Right ventricle myocardium inferior (tissue), 1 donor: ENCODE results near the gene ADGRG4. TPM values are rescaled to one million over a fixed set of nuclear protein-coding genes. Genes with fewer than 3 reads are reported as not detected.
"Not testable (repeated sequence)": the region's sequence is repeated elsewhere in the genome, so short reads cannot be mapped to it uniquely, and the experiment has no call there.

Experiments used
- ATAC-seq: fragments of 200-7000 bp; cut with Tn5 transposase; one replicate; pipeline ENCODE4 v1.9.1; 2020; ENCODE audit warnings: mild to moderate bottlenecking, moderate library complexity
- DNase-seq: peaks from one replicate; pipeline ENCODE4 v3.0.0; 2021; ENCODE audit errors: missing footprints
- intact Hi-C: fragments of 100-400 bp; cut with DNase I; formaldehyde crosslinking; loops from one replicate; pipeline ENCODE4 v1.11.0; 2022
- long read RNA-seq: library from polyadenylated mRNA; unstranded; transcript quantifications from one replicate; pipeline ENCODE4 v2.0.0, GENCODE V29; 2021
- total RNA-seq: library from RNA; stranded (reverse); fragmentation: NEBNext Ultra II Directional; extraction: Animal tissue kit (Norgen Biotek cat#: 25700); gene quantifications from one replicate; pipeline ENCODE4 v1.2.1, GENCODE V29; 2021
- donor health status: DM: no; HTN: yes; CAD: no; lungs with severe emphysema.

Gene ADGRG4
- not detected for total RNA-seq
- long read RNA-seq = 0 reads

GRCh38 chrX:136300721-136301120, at the start of gene ADGRG4:
ADGRG4 (plus strand) TSS chrX:136300963; CDS start chrX:136308778, 7,815 bp downstream.
- intact Hi-C loops, ATAC-seq, DNase-seq: not testable (repeated sequence)

GRCh38 chrX:136251041-136251991, 49.4 kb upstream of the ADGRG4 start, which contains the start of gene MAP7D3:
MAP7D3 (minus strand) TSS chrX:136251400; CDS start chrX:136251358, 42 bp downstream.
- ATAC-seq = peak; percentile 92
- peak; percentile 85 for DNase-seq
- intact Hi-C loops = loop anchor here (5.0 to 10.0 kb wide), 2 partner anchors 34 to 243 kb away; partner anchors contain the start of gene HTATSF1

- DNase-seq (no peak), ATAC-seq (peak; percentile 68)
- intact Hi-C loops = loop anchor here (10.0 kb wide), 1 partner anchor 239 kb away; the partner anchor contains the start of gene HTATSF1
These were observed 45.2 kb upstream of the ADGRG4 start for GRCh38 chrX:136255541-136255940.

- DNase-seq = no peak
- intact Hi-C loops = loop anchor here (10.0 kb wide), 1 partner anchor 239 kb away; the partner anchor contains the start of gene HTATSF1
- ATAC-seq = peak; percentile 1
These were observed 44.7 kb upstream of the ADGRG4 start for GRCh38 chrX:136256026-136256425.

GRCh38 chrX:136258951-136259350, 41.8 kb upstream of the ADGRG4 start:
- no peak for DNase-seq
- no peak for ATAC-seq
- intact Hi-C loops = loop anchor here (10.0 kb wide), 1 partner anchor 236 kb away; the partner anchor contains the start of gene HTATSF1

GRCh38 chrX:136259543-136259942, 41.2 kb upstream of the ADGRG4 start:
- DNase-seq (no peak), ATAC-seq (peak; percentile 43)
- intact Hi-C loops = loop anchor here (10.0 kb wide), 1 partner anchor 235 kb away; the partner anchor contains the start of gene HTATSF1

GRCh38 chrX:136260776-136261175, 40.0 kb upstream of the ADGRG4 start:
- ATAC-seq (no peak), DNase-seq (no peak)
- intact Hi-C loops = no loop called here

GRCh38 chrX:136261321-136261720, 39.4 kb upstream of the ADGRG4 start:
- intact Hi-C loops = no loop called here
- ATAC-seq (no peak), DNase-seq (no peak)

- ATAC-seq (no peak), DNase-seq (no peak)
- intact Hi-C loops = no loop called here
These were observed 38.5 kb upstream of the ADGRG4 start for GRCh38 chrX:136262243-136262642.

GRCh38 chrX:136262812-136263315, 37.9 kb upstream of the ADGRG4 start:
- intact Hi-C loops = no loop called here

GRCh38 chrX:136266828-136267227, 33.9 kb upstream of the ADGRG4 start:
- intact Hi-C loops = no loop called here
- DNase-seq = no peak
- no peak for ATAC-seq

More at GRCh38 chrX:136262812-136263315, 37.9 kb upstream of the ADGRG4 start:
- ATAC-seq = no peak
- no peak for DNase-seq

GRCh38 chrX:136268051-136269048, 32.4 kb upstream of the ADGRG4 start:
- no peak for DNase-seq
- intact Hi-C loops = loop anchor here (1.0 to 2.0 kb wide), 2 partner anchors 98 to 240 kb away; no protein-coding TSS in a partner anchor
- ATAC-seq = no peak

GRCh38 chrX:136269921-136270320, 30.8 kb upstream of the ADGRG4 start:
- DNase-seq = no peak
- intact Hi-C loops = loop anchor here (2.0 to 10.0 kb wide), 2 partner anchors 241 to 305 kb away; no protein-coding TSS in a partner anchor
- no peak for ATAC-seq

GRCh38 chrX:136271300-136271699, 29.5 kb upstream of the ADGRG4 start:
- DNase-seq = no peak
- ATAC-seq = no peak
- intact Hi-C loops = loop anchor here (10.0 kb wide), 1 partner anchor 304 kb away; no protein-coding TSS in a partner anchor

- intact Hi-C loops = loop anchor here (10.0 kb wide), 1 partner anchor 302 kb away; no protein-coding TSS in a partner anchor
- DNase-seq = no peak
- ATAC-seq = no peak
These were observed 28.4 kb upstream of the ADGRG4 start for GRCh38 chrX:136272325-136272724.

GRCh38 chrX:136273986-136274385, 26.8 kb upstream of the ADGRG4 start:
- intact Hi-C loops = loop anchor here (10.0 kb wide), 1 partner anchor 301 kb away; no protein-coding TSS in a partner anchor
- ATAC-seq (no peak), DNase-seq (no peak)

- DNase-seq = no peak
- no peak for ATAC-seq
- intact Hi-C loops = loop anchor here (10.0 kb wide), 1 partner anchor 299 kb away; no protein-coding TSS in a partner anchor
These were observed 25.2 kb upstream of the ADGRG4 start for GRCh38 chrX:136275553-136275952.

GRCh38 chrX:136286375-136286774, 14.4 kb upstream of the ADGRG4 start:
- DNase-seq, ATAC-seq, intact Hi-C loops: not testable (repeated sequence)
